Adrenal gland (tissue), 12 donors: ENCODE measurements around the gene C12orf42. TPM values are rescaled to one million over a fixed set of nuclear protein-coding genes. Genes with fewer than 3 reads are reported as not detected.

ENCODE experiments used
- DNase-seq, 7 donors: peaks; one replicate each; pipeline ENCODE4 v3.0.0-alpha.2; 2019 to 2020
- H3K27ac ChIP-seq, 5 donors: fragments of 200-600 bp; sonication (generic) in 4 of 5; 1 replicate in 3 of 5; 2 replicates in 2 of 5; pipeline versions ENCODE4 v1.5.1 to v1.8.0; 2016 to 2020; ENCODE audit warnings: mild to moderate bottlenecking in 1 of 5
- H3K27me3 ChIP-seq: fragments of 200-600 bp; 2 replicates; pipeline ENCODE4 v1.8.0; 2021
- H3K36me3 ChIP-seq, 2 donors: fragments of 200-600 bp; replicated peaks in 1 of 2; 1 replicate in 1 of 2; 2 replicates in 1 of 2; pipeline versions ENCODE4 v1.5.1 to v1.8.0; 2018 to 2022
- H3K4me1 ChIP-seq, 2 donors: fragments of 200-600 bp; replicated peaks in 1 of 2; 1 replicate in 1 of 2; 2 replicates in 1 of 2; pipeline versions ENCODE4 v1.5.1 to v1.8.0; 2018 to 2021
- H3K4me3 ChIP-seq, 4 donors: fragments of 200-600 bp; sonication (generic) in 3 of 4; one replicate each; pipeline ENCODE4 v1.5.1; 2016 to 2018
- H3K9me3 ChIP-seq, 3 donors: fragments of 200-600 bp; sonication (generic) in 1 of 3; replicated peaks in 1 of 3; 1 replicate in 2 of 3; 2 replicates in 1 of 3; pipeline versions ENCODE4 v1.5.1 to v1.8.0; 2016 to 2021
- CTCF ChIP-seq, 6 experiments: fragments of 450-650 bp in 4 of 6; fragments of 200-600 bp in 2 of 6; sonication (generic) in 1 of 6; IDR thresholded peaks; 1 replicate in 5 of 6; 2 replicates in 1 of 6; pipeline versions ENCODE4 v1.5.1 to v1.8.0; 2016 to 2021; ENCODE audit warnings: antibody characterized with exemption in 6 of 6, mild to moderate bottlenecking in 2 of 6, moderate library complexity in 1 of 6
- POLR2A ChIP-seq, 2 donors: fragments of 450-650 bp; IDR thresholded peaks; one replicate each; pipeline ENCODE4 v1.6.1; 2017; ENCODE audit warnings: antibody characterized with exemption in 2 of 2, mild to moderate bottlenecking in 2 of 2, moderate library complexity in 1 of 2
- WGBS, 4 donors: extraction: QIAGEN DNeasy Blood & Tissue Kit in 2 of 4; methylation state at CpG; one replicate each; pipeline versions ENCODE4 v1.1.5 to v1.1.7; 2013 to 2017; 5-methylcytosine and 5-hydroxymethylcytosine counted together
- intact Hi-C, 2 donors: fragments of 100-400 bp; cut with DNase I; formaldehyde crosslinking; loops; one replicate each; pipeline versions ENCODE4 v1.14.1 to v1.15.0; 2022 to 2023
- polyA plus RNA-seq, 3 donors: library from polyadenylated mRNA; stranded (reverse); fragments of 200-250 nt in 2 of 3; fragments of 350-450 nt in 1 of 3; fragmentation: Illumina TruSeq in 1 of 3; extraction: RNeasy Lipid Tissue Mini Kit (QIAGEN cat#74804) in 1 of 3; gene quantifications; one replicate each; pipeline ENCODE4 v1.2.3, GENCODE V29; 2013 to 2014
- total RNA-seq, 9 donors: library from RNA; depleted of rRNA in 4 of 9; stranded (reverse); fragments of >200 nt in 4 of 9; fragments of 120-200 nt in 1 of 9; fragmentation: NEBNext Ultra II Directional in 1 of 9; extraction: Animal tissue kit (Norgen Biotek cat#: 25700) in 1 of 9; gene quantifications; one replicate each; pipeline versions ENCODE4 v1.1.0 to v1.2.4, GENCODE V29; 2013 to 2023
- donor health status: healthy with polysubstance abuse.
- donor health status: Bipolar disorder and iron deficiency.
- donor health status: DM: yes; HTN: yes; CAD: no.
- donor health status: DM: no; HTN: no; CAD: no.
- donor health status: DM: no; HTN: no; CAD: no.
- donor health status: DM: yes; HTN: yes; CAD: no.

C12orf42 gene
- total and polyA plus RNA-seq, 12 donors, result 0.07 TPM; not detected in 11

- intact Hi-C loops, result no loop called here
- TF ChIP-seq POLR2A (IDR thresholded peaks at IDR 0.05), result no peak
- Histone ChIP-seq H3K9me3 (no peaks in the 10 kb centered on the region), H3K27ac (no peak overlapping the region), H3K4me1 (no peaks in the 10 kb centered on the region), H3K27me3 (no peaks in the 10 kb centered on the region), H3K36me3 (no peaks in the 10 kb centered on the region), H3K4me3 (no peak overlapping the region)
- DNase-seq, result no peak
- WGBS, 4 donors, result 66 to 79% (median 71%) methylated on average over 3 of the region's 3 CpGs
Observed at GRCh38 chr12:103462675-103463074, 33.1 kb downstream of the C12orf42 start.

DNA sequence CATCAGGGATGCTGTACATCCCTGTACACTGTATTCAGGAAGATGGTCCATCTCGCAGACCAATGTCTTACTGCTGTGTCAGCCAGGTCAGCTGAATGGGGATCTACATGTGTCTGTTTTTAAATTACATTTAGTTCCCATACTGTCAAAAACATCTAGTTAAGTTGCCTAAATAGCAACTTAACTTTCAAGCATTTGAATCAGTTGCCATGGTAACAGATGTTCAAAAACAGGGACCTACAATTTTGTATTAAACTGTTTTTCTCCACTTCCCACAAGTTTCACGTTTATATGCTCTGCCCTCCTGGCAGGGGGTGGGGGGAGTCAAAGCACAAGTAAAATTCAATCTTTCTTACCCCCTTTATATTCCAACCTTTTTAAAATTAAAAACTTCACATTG lies 38.3 kb downstream of the C12orf42 start:
- WGBS, 4 donors, result 54 to 66% (median 59%) methylated on average over 2 of the region's 2 CpGs
- no peaks in the 10 kb centered on the region for H3K36me3 ChIP-seq
- no peaks in the 10 kb centered on the region for H3K9me3 ChIP-seq
- intact Hi-C loops, result no loop called here
- no peak overlapping the region for H3K27ac ChIP-seq
- no peak overlapping the region for H3K4me3 ChIP-seq
- no peaks in the 10 kb centered on the region for H3K27me3 ChIP-seq
- DNase-seq, result no peak
- no peaks in the 10 kb centered on the region for H3K4me1 ChIP-seq
- no peak for TF ChIP-seq CTCF (IDR thresholded peaks at IDR 0.05)
- no peak for TF ChIP-seq POLR2A (IDR thresholded peaks at IDR 0.05)

DNA sequence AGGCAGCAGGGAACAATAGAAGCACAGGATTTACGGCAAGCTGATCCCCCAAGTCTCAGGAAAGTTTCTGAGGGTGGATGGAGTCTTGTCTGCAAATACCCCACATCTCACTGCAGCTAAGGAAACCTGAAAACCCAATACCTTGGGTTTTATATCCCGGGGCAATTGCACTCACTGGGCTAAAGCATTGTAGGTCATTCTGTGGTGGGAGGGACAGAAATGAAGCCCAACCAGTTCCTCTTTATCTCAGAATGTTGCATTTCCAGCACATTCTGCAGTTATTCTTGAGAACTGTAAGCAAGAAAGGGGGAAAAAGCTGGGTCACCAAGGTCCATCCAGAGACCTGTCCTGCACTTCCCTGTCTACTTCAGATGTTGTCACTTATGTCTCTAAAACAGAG lies 39.8 kb downstream of the C12orf42 start:
- 65 to 75% (median 69%) methylated on average over 2 of the region's 2 CpGs for WGBS, 4 donors
- Histone ChIP-seq H3K36me3 (no peaks in the 10 kb centered on the region), H3K4me3 (no peak overlapping the region), H3K9me3 (no peaks in the 10 kb centered on the region), H3K27ac (no peak overlapping the region), H3K27me3 (no peaks in the 10 kb centered on the region), H3K4me1 (no peaks in the 10 kb centered on the region)
- TF ChIP-seq POLR2A (IDR thresholded peaks at IDR 0.05), result no peak
- TF ChIP-seq CTCF (IDR thresholded peaks at IDR 0.05), result no peak
- DNase-seq, result no peak
- intact Hi-C loops, result no loop called here

DNA sequence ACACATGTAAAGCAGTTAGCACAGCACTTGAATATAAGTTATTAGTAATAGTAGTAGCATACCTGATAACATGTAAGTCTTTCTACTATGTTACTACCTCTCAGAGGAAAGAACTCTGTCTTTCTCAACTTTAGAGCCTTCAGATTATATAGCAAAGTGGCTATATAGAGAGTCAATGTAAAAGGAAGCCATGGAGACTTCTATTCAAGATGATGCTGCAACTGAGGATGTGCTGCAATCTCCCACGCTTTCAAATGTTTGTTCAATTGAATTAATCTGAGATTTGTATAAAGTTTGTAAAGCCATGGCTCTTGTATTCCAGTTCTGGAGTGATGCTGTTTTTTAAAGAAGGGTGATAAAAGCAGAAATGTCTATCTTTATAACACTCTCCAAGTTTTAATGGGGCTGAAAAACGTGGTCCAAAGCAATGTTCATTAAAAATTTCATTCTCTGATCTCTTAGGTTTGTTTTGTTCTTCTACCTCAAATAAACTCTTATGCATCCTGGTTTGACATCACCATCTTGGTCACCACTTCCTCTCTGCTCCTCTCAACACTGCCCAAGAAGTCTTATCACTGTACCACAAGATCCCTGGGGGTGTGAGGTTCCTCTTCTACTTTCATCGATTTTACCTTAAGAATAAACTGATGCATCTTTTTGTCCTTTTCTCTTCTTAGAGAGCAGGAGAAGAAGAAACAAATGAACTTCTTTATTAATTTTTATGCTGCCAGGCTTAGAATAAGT lies 40.6 kb downstream of the C12orf42 start:
- DNase-seq, result no peak
- TF ChIP-seq POLR2A (IDR thresholded peaks at IDR 0.05) (no peak), CTCF (IDR thresholded peaks at IDR 0.05) (no peak)
- H3K27ac ChIP-seq, result no peak overlapping the region
- no peak overlapping the region for H3K4me3 ChIP-seq
- 53 to 64% (median 59%) methylated on average over 3 of the region's 3 CpGs for WGBS, 4 donors
- H3K27me3 ChIP-seq, result no peaks in the 10 kb centered on the region
- no peaks in the 10 kb centered on the region for H3K36me3 ChIP-seq
- no peaks in the 10 kb centered on the region for H3K9me3 ChIP-seq
- no peaks in the 10 kb centered on the region for H3K4me1 ChIP-seq
- intact Hi-C loops, result no loop called here

DNA sequence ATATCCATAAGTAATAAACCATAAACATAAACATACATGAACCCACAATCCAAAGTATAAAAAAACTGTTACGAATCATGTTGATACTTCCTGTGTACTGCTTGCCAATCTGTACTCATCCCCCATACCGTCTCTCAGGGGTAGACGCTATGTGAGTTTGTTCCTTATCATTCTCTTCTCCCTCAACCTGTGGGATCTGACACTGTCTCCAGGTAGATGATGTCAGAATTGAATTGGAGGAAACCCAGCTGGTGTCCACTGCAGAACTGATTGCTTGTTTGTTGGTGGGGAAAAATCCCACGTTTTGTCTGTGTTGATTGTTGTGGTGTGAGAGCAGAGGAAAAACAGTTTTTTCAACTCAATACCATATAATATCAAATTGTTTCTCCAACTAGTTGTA lies 50.8 kb downstream of the C12orf42 start:
- DNase-seq, result no peak
- TF ChIP-seq POLR2A (IDR thresholded peaks at IDR 0.05) (no peak), CTCF (IDR thresholded peaks at IDR 0.05) (no peak)
- Histone ChIP-seq H3K36me3 (no peaks in the 10 kb centered on the region), H3K4me1 (no peaks in the 10 kb centered on the region), H3K9me3 (no peaks in the 10 kb centered on the region), H3K27ac (no peak overlapping the region), H3K27me3 (no peaks in the 10 kb centered on the region), H3K4me3 (no peak overlapping the region)
- 29 to 46% (median 36%) methylated on average over 4 of the region's 4 CpGs for WGBS, 4 donors
- intact Hi-C loops, result no loop called here
